Liver (tissue), 9 donors: Measurements from ENCODE around the gene COPS8. TPM values are rescaled to one million over a fixed set of nuclear protein-coding genes. Genes with fewer than 3 reads are reported as not detected.

Experiments
- DNase-seq: peaks from one replicate; pipeline ENCODE4 v3.0.0-alpha.2; 2017; ENCODE audit warnings: low spot score
- H3K27ac ChIP-seq, 2 donors: one replicate each; pipeline ENCODE4 v1.7.0; 2013; ENCODE audit warnings: inconsistent platforms in 2 of 2, low read length in 2 of 2, control low read depth in 1 of 2, low read depth in 1 of 2, mild to moderate bottlenecking in 1 of 2
- H3K27me3 ChIP-seq, 4 donors: one replicate each; pipeline versions ENCODE4 v1.6.1 to v1.7.0; 2013; ENCODE audit warnings: low read length in 3 of 4, inconsistent platforms in 1 of 4, mild to moderate bottlenecking in 1 of 4, moderate library complexity in 1 of 4; ENCODE audit not compliant: control insufficient read depth in 4 of 4, insufficient read depth in 4 of 4
- H3K36me3 ChIP-seq, 4 donors: one replicate each; pipeline versions ENCODE4 v1.6.1 to v1.7.0; 2013; ENCODE audit warnings: low read length in 3 of 4, mild to moderate bottlenecking in 3 of 4, low read depth in 1 of 4, moderate library complexity in 1 of 4; ENCODE audit not compliant: control insufficient read depth in 4 of 4, insufficient read depth in 3 of 4
- H3K4me1 ChIP-seq, 4 donors: one replicate each; pipeline versions ENCODE4 v1.6.1 to v1.7.0; 2013; ENCODE audit warnings: low read length in 3 of 4, mild to moderate bottlenecking in 3 of 4, moderate library complexity in 1 of 4; ENCODE audit not compliant: control insufficient read depth in 4 of 4, insufficient read depth in 4 of 4
- H3K4me3 ChIP-seq, 3 donors: one replicate each; pipeline versions ENCODE4 v1.6.1 to v1.7.0; 2013; ENCODE audit warnings: low read length in 3 of 3, control low read depth in 1 of 3, low read depth in 1 of 3, mild to moderate bottlenecking in 1 of 3
- H3K9ac ChIP-seq, 2 donors: one replicate each; pipeline ENCODE4 v1.7.0; 2013; ENCODE audit warnings: low read length in 2 of 2, mild to moderate bottlenecking in 2 of 2, moderate library complexity in 2 of 2, control low read depth in 1 of 2, low read depth in 1 of 2
- H3K9me3 ChIP-seq, 4 donors: one replicate each; pipeline versions ENCODE4 v1.6.1 to v1.7.0; 2013; ENCODE audit warnings: low read length in 3 of 4; ENCODE audit not compliant: control insufficient read depth in 4 of 4
- EGR1 ChIP-seq, 2 donors: IDR thresholded peaks; 2 replicates each; pipeline ENCODE4 v1.6.1; 2016 to 2018; ENCODE audit warnings: antibody characterized with exemption in 2 of 2, low read depth in 2 of 2
- FOXA1 ChIP-seq: IDR thresholded peaks from 2 replicates; pipeline ENCODE4 v1.6.1; 2016; ENCODE audit warnings: antibody characterized with exemption
- FOXA2 ChIP-seq: IDR thresholded peaks from 2 replicates; pipeline ENCODE4 v1.6.1; 2016; ENCODE audit warnings: antibody characterized with exemption
- GABPA ChIP-seq, 2 donors: IDR thresholded peaks in 1 of 2; conservative IDR thresholded peaks in 1 of 2; 2 replicates each; pipeline ENCODE4 v1.6.1; 2016; ENCODE audit warnings: antibody characterized with exemption in 2 of 2, mild to moderate bottlenecking in 1 of 2, moderate library complexity in 1 of 2
- HNF4A ChIP-seq, 2 donors: conservative IDR thresholded peaks; 2 replicates each; pipeline ENCODE4 v1.6.1; 2016; ENCODE audit warnings: antibody characterized with exemption in 2 of 2, mild to moderate bottlenecking in 2 of 2
- HNF4G ChIP-seq: IDR thresholded peaks from 2 replicates; pipeline ENCODE4 v1.6.1; 2016; ENCODE audit warnings: antibody characterized with exemption
- JUND ChIP-seq, 2 donors: IDR thresholded peaks; 2 replicates each; pipeline ENCODE4 v1.6.1; 2016; ENCODE audit warnings: antibody characterized with exemption in 2 of 2
- NR2F2 ChIP-seq: IDR thresholded peaks from 2 replicates; pipeline ENCODE4 v1.6.1; 2016; ENCODE audit warnings: antibody characterized with exemption
- RAD21 ChIP-seq, 2 donors: IDR thresholded peaks; 2 replicates each; pipeline ENCODE4 v1.6.1; 2016; ENCODE audit warnings: antibody characterized with exemption in 2 of 2, mild to moderate bottlenecking in 2 of 2
- RXRA ChIP-seq, 2 donors: IDR thresholded peaks; 2 replicates each; pipeline ENCODE4 v1.6.1; 2017 to 2018; ENCODE audit warnings: antibody characterized with exemption in 2 of 2, mild to moderate bottlenecking in 1 of 2
- SP1 ChIP-seq: IDR thresholded peaks from 2 replicates; pipeline ENCODE4 v1.6.1; 2018; ENCODE audit warnings: antibody characterized with exemption, mild to moderate bottlenecking
- TAF1 ChIP-seq: conservative IDR thresholded peaks from 2 replicates; pipeline ENCODE4 v1.6.1; 2016; ENCODE audit warnings: antibody characterized with exemption, mild to moderate bottlenecking
- YY1 ChIP-seq: IDR thresholded peaks from 2 replicates; pipeline ENCODE4 v1.6.1; 2016; ENCODE audit warnings: antibody characterized with exemption, mild to moderate bottlenecking
- WGBS: extraction: QIAGEN DNeasy Blood & Tissue Kit; methylation state at CpG from one replicate; pipeline ENCODE4 v1.1.7; 2013; 5-methylcytosine and 5-hydroxymethylcytosine counted together
- polyA plus RNA-seq, 2 donors: library from polyadenylated mRNA; stranded (reverse) in 1 of 2; unstranded in 1 of 2; fragments of 200-250 nt in 1 of 2; fragments of >200 nt in 1 of 2; fragmentation: Nextera tagmentation in 1 of 2; extraction: Ambion mirVana in 1 of 2; gene quantifications; one replicate each; pipeline versions ENCODE4 v1.2.1 to v1.2.3, GENCODE V29; 2013 to 2015
- total RNA-seq, 2 donors: library from RNA; depleted of rRNA; stranded (reverse); fragments of >200 nt; gene quantifications; one replicate each; pipeline ENCODE4 v1.2.3, GENCODE V29; 2014
- TF ChIP-seq, protein P1 (sequence below): IDR thresholded peaks from 2 replicates; pipeline ENCODE4 v1.6.1; 2016; ENCODE audit warnings: antibody characterized with exemption
- TF ChIP-seq, protein P2 (sequence below): IDR thresholded peaks from 2 replicates; pipeline ENCODE4 v1.6.1; 2016; ENCODE audit warnings: antibody characterized with exemption
- TF ChIP-seq, protein P3 (sequence below): IDR thresholded peaks from 2 replicates; pipeline ENCODE4 v1.6.1; 2016; ENCODE audit warnings: antibody characterized with exemption
- TF ChIP-seq, protein P4 (sequence below): fragments of 150-350 bp; IDR thresholded peaks from 2 replicates; pipeline ENCODE4 v1.5.1; 2017; ENCODE audit warnings: improper control_type of control experiment, low read depth, low read length; ENCODE audit not compliant: missing input control
- donor health status: healthy.
- donor health status: healthy.
- donor health status: healthy.
- donor health status: healthy.
- donor health status: healthy.

COPS8 gene
- total and polyA plus RNA-seq, 4 donors, result 19.1 to 32.9 (median 20.1) TPM

DNA sequence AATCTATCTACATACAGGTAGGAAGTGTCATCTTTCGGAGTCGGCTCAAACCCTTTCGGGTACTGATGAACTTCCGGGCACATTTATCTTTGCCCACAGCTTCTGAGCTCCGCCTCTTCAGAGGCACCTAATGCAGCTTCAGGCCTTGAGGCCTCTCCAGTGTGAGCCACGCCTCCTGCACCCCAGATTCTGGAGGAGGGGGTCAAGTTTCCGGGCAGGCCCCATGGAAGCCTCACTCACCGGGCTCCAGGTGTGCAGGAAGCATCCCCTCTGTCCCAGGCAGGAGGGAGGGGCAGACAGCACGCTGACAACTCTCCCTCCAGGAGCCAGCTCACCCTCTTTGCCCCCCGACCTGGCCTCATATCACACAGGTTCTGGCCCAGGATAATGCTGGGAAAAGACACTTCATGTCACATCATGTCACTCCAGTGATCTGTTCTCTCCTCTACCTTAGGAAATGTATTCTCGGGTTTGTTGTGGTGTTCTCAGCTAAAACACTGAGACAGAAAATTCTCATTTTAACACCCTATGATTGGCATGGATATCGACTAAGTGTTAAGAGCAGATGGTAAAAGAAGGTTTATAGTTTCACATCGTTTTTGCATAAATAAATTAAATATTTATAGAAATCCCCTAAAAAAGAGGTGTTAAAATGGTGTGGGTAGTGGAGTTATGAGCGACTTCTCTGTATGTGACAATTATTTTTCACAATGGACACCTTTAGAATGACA is 46.2 kb upstream of the COPS8 start:
- DNase-seq, result no peak
- no peaks in the 10 kb centered on the region for H3K27me3 ChIP-seq
- no peaks in the 10 kb centered on the region for H3K36me3 ChIP-seq

DNA sequence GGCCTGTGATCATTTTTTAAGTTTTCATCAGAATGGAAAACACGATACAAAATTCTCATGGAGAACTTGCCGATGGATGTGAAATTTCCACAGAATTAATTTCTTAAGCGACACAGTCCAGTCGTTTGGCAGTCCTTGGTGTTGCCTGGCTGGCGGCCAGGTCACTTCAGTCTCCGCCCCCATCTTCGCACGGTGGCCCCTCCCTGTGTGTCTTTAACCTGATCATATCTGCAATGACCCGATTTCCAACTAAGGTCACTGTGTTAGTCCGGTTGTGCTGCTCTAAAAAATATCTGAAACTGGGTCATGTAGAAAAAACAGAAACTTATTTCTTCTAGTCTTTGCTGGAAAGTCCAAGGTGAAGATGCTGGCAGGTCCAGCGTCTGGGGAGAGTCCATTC is 44.5 kb upstream of the COPS8 start:
- TF ChIP-seq HNF4G (no peak), FOXA2 (no peak), NR2F2 (no peak), SP1 (no peak)
- TF ChIP-seq, protein P1, sequence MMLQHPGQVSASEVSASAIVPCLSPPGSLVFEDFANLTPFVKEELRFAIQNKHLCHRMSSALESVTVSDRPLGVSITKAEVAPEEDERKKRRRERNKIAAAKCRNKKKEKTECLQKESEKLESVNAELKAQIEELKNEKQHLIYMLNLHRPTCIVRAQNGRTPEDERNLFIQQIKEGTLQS, result no peak
- TF ChIP-seq, protein P2, sequence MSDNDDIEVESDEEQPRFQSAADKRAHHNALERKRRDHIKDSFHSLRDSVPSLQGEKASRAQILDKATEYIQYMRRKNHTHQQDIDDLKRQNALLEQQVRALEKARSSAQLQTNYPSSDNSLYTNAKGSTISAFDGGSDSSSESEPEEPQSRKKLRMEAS, result no peak
- H3K27me3 ChIP-seq, result no peaks in the 10 kb centered on the region
- H3K9ac ChIP-seq, result no peak overlapping the region
- H3K27ac ChIP-seq, result no peak overlapping the region
- H3K4me3 ChIP-seq, result no peak overlapping the region
- H3K4me1 ChIP-seq, result no peaks in the 10 kb centered on the region
- DNase-seq, result no peak
- no peaks in the 10 kb centered on the region for H3K36me3 ChIP-seq
- H3K9me3 ChIP-seq, result no peaks in the 10 kb centered on the region
- 54% methylated on average over 11 of the region's 11 CpGs for WGBS

More for the DNA sequence above, 46.2 kb upstream of the COPS8 start:
- Histone ChIP-seq H3K27ac (no peak overlapping the region), H3K4me1 (no peaks in the 10 kb centered on the region), H3K9me3 (no peaks in the 10 kb centered on the region), H3K9ac (no peak overlapping the region), H3K4me3 (no peak overlapping the region)
- TF ChIP-seq JUND (IDR thresholded peaks at IDR 0.05) (no peak), RXRA (IDR thresholded peaks at IDR 0.05) (no peak), EGR1 (IDR thresholded peaks at IDR 0.05; ENCODE audit: low read depth in 2 of 2) (no peak), HNF4G (no peak)
- TF ChIP-seq, protein P2, result no peak
- WGBS, result 93% methylated on average over 14 of the region's 14 CpGs

DNA sequence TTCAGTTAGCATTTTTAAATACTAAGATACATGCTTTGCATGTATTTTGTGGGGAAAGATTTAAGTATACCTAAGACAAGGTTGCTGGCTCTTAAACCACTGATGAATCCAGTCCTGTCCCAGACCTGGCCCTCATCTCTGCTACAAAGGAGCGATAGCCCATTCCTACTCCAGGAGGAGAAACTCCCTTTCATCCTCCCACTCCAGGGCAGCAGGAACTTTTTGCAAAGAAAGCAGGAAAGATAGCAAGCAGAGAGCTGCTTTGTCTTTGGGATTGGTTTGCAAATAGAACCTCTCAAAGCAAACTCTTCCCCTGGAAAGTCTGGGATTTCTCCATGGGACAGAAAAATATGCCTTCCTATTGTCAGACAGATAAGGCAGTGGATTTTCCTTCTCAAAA is 43.6 kb upstream of the COPS8 start:
- Histone ChIP-seq H3K27me3 (no peaks in the 10 kb centered on the region), H3K4me1 (no peaks in the 10 kb centered on the region), H3K36me3 (no peaks in the 10 kb centered on the region), H3K9me3 (no peaks in the 10 kb centered on the region), H3K27ac (no peak overlapping the region), H3K4me3 (no peak overlapping the region), H3K9ac (no peak overlapping the region)
- TF ChIP-seq RAD21 (IDR thresholded peaks at IDR 0.05), result no peak
- no peak for TF ChIP-seq FOXA2
- TF ChIP-seq JUND (IDR thresholded peaks at IDR 0.05), result no peak
- TF ChIP-seq NR2F2, result no peak
- TF ChIP-seq TAF1, result no peak
- TF ChIP-seq, protein P1, result no peak
- TF ChIP-seq, protein P3, sequence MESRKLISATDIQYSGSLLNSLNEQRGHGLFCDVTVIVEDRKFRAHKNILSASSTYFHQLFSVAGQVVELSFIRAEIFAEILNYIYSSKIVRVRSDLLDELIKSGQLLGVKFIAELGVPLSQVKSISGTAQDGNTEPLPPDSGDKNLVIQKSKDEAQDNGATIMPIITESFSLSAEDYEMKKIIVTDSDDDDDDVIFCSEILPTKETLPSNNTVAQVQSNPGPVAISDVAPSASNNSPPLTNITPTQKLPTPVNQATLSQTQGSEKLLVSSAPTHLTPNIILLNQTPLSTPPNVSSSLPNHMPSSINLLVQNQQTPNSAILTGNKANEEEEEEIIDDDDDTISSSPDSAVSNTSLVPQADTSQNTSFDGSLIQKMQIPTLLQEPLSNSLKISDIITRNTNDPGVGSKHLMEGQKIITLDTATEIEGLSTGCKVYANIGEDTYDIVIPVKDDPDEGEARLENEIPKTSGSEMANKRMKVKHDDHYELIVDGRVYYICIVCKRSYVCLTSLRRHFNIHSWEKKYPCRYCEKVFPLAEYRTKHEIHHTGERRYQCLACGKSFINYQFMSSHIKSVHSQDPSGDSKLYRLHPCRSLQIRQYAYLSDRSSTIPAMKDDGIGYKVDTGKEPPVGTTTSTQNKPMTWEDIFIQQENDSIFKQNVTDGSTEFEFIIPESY, result no peak
- TF ChIP-seq RXRA (IDR thresholded peaks at IDR 0.05), result no peak
- no peak for TF ChIP-seq HNF4A (conservative IDR thresholded peaks at IDR 0.05)
- TF ChIP-seq, protein P4, sequence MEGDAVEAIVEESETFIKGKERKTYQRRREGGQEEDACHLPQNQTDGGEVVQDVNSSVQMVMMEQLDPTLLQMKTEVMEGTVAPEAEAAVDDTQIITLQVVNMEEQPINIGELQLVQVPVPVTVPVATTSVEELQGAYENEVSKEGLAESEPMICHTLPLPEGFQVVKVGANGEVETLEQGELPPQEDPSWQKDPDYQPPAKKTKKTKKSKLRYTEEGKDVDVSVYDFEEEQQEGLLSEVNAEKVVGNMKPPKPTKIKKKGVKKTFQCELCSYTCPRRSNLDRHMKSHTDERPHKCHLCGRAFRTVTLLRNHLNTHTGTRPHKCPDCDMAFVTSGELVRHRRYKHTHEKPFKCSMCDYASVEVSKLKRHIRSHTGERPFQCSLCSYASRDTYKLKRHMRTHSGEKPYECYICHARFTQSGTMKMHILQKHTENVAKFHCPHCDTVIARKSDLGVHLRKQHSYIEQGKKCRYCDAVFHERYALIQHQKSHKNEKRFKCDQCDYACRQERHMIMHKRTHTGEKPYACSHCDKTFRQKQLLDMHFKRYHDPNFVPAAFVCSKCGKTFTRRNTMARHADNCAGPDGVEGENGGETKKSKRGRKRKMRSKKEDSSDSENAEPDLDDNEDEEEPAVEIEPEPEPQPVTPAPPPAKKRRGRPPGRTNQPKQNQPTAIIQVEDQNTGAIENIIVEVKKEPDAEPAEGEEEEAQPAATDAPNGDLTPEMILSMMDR, result no peak
- TF ChIP-seq, protein P2, result no peak
- TF ChIP-seq FOXA1, result no peak
- no peak for TF ChIP-seq EGR1 (IDR thresholded peaks at IDR 0.05; ENCODE audit: low read depth in 2 of 2)
- TF ChIP-seq YY1, result no peak
- TF ChIP-seq SP1, result no peak
- TF ChIP-seq GABPA (IDR thresholded peaks at IDR 0.05 in 1 of 2, conservative IDR thresholded peaks at IDR 0.05 in 1 of 2), result no peak
- TF ChIP-seq HNF4G, result no peak
- no peak for DNase-seq
- 84% methylated on average over 1 of the region's 1 CpG for WGBS
